Chondrocyte (in vitro differentiated cells): Measurements from ENCODE around the gene EFCC1. TPM values are rescaled to one million over a fixed set of nuclear protein-coding genes. Genes with fewer than 3 reads are reported as not detected.

Experiments
- DNase-seq: peaks from one replicate; pipeline ENCODE4 v3.0.0; 2021; ENCODE audit warnings: mixed read lengths, low spot score
- H3K27ac Mint-ChIP-seq: one replicate; pipeline ENCODE4 v1.8.0; 2021; ENCODE audit warnings: mild to moderate bottlenecking, moderate library complexity, mixed read lengths; ENCODE audit not compliant: unreplicated experiment
- H3K27me3 Mint-ChIP-seq: 2 replicates; pipeline ENCODE4 v1.8.0; 2021; ENCODE audit warnings: low read depth, mixed read lengths
- H3K36me3 Mint-ChIP-seq: 2 replicates; pipeline ENCODE4 v1.8.0; 2021; ENCODE audit warnings: low read depth, mixed read lengths
- H3K4me1 Mint-ChIP-seq: 2 replicates; pipeline ENCODE4 v1.8.0; 2021; ENCODE audit warnings: low read depth, mild to moderate bottlenecking, mixed read lengths
- H3K4me3 Mint-ChIP-seq: one replicate; pipeline ENCODE4 v1.8.0; 2021; ENCODE audit warnings: mild to moderate bottlenecking, moderate library complexity, mixed read lengths; ENCODE audit not compliant: unreplicated experiment
- H3K9me3 Mint-ChIP-seq: 2 replicates; pipeline ENCODE4 v1.8.0; 2021; ENCODE audit warnings: low read depth, mixed read lengths
- CTCF ChIP-seq: fragments of 200-600 bp; sonication (generic); IDR thresholded peaks from 2 replicates; pipeline ENCODE4 v1.5.0; 2021; ENCODE audit warnings: antibody characterized with exemption, mild to moderate bottlenecking, moderate library complexity
- total RNA-seq: library from RNA; stranded (reverse); gene quantifications from 3 replicates; pipeline ENCODE4 v1.2.1, GENCODE V29; 2021

EFCC1 gene
- total RNA-seq, 1 donor from 2014 or later: not detected

GRCh38 chr3:129058441-129059200 is 57.5 kb downstream of the EFCC1 start:
- Mint-ChIP-seq H3K9me3 (no peaks in the 10 kb centered on the region), H3K27me3 (peaks cover 18% of the 10 kb centered on the region), H3K27ac (no peak overlapping the region), H3K36me3 (no peaks in the 10 kb centered on the region), H3K4me1 (no peaks in the 10 kb centered on the region), H3K4me3 (no peak overlapping the region)
- no peak for TF ChIP-seq CTCF
- peak; percentile 26 for DNase-seq

GRCh38 chr3:129059311-129059958 is 58.3 kb downstream of the EFCC1 start:
- Mint-ChIP-seq H3K36me3 (no peaks in the 10 kb centered on the region), H3K9me3 (no peaks in the 10 kb centered on the region), H3K27me3 (peaks cover 18% of the 10 kb centered on the region), H3K27ac (no peak overlapping the region), H3K4me3 (no peak overlapping the region), H3K4me1 (no peaks in the 10 kb centered on the region)
- peak; percentile 69 for DNase-seq
- no peak for TF ChIP-seq CTCF

- no peak within 1 kb of the TSS for H3K4me3 Mint-ChIP-seq
- no peaks in the 10 kb centered on the region for H3K9me3 Mint-ChIP-seq
- H3K4me1 Mint-ChIP-seq: no peaks in the 10 kb centered on the region
- TF ChIP-seq CTCF: no peak
- no peaks in the 10 kb centered on the region for H3K36me3 Mint-ChIP-seq
- DNase-seq: no peak
- H3K27me3 Mint-ChIP-seq: peaks cover 18% of the 10 kb centered on the region
- H3K27ac Mint-ChIP-seq: no peak within 1 kb of the TSS
Measured at GRCh38 chr3:129060276-129061022, 59.3 kb downstream of the EFCC1 start, which contains the start of gene GP9. Gene GP9 (plus strand): TSS chr3:129060779. CDS start chr3:129061740, 961 bp downstream.

- no peaks in the 10 kb centered on the region for H3K4me1 Mint-ChIP-seq
- peaks cover 20% of the 10 kb centered on the region for H3K27me3 Mint-ChIP-seq
- no peaks in the 10 kb centered on the region for H3K36me3 Mint-ChIP-seq
- TF ChIP-seq CTCF: no peak
- H3K9me3 Mint-ChIP-seq: no peaks in the 10 kb centered on the region
- no peak for DNase-seq
- no peak overlapping the region for H3K27ac Mint-ChIP-seq
- H3K4me3 Mint-ChIP-seq: no peak overlapping the region
Measured at GRCh38 chr3:129061023-129061887, 60.2 kb downstream of the EFCC1 start.
